ENCODE data around the gene CDH13.
A peak's percentile ranks its signal among the peaks of the same experiment; 100 is the strongest.

Gene CDH13

GRCh38 chr16:82658796-82659195, 32.0 kb downstream of the CDH13 start:
- no peak for ATAC-seq
- TF ChIP-seq ESRRG (CRISPR knock-in tag; IDR thresholded peaks at IDR 0.05) (no peak), PPARA (CRISPR knock-in tag; IDR thresholded peaks at IDR 0.05; ENCODE audit: borderline replicate concordance) (no peak), PATZ1 (CRISPR knock-in tag; IDR thresholded peaks at IDR 0.05; ENCODE audit: borderline replicate concordance) (no peak)

- peak; percentile 26 for ATAC-seq
- TF ChIP-seq PPARA (CRISPR knock-in tag; IDR thresholded peaks at IDR 0.05; ENCODE audit: borderline replicate concordance) (no peak), ISL1 (CRISPR knock-in tag; IDR thresholded peaks at IDR 0.05) (no peak), PATZ1 (CRISPR knock-in tag; IDR thresholded peaks at IDR 0.05; ENCODE audit: borderline replicate concordance) (no peak)
Observed at GRCh38 chr16:82660075-82660645, 33.4 kb downstream of the CDH13 start.

GRCh38 chr16:82660966-82661365, 34.2 kb downstream of the CDH13 start:
- TF ChIP-seq PPARA (CRISPR knock-in tag; IDR thresholded peaks at IDR 0.05; ENCODE audit: borderline replicate concordance) (no peak), POU6F1 (CRISPR knock-in tag; IDR thresholded peaks at IDR 0.05; ENCODE audit: borderline replicate concordance, low read depth) (no peak), ESRRG (CRISPR knock-in tag; IDR thresholded peaks at IDR 0.05) (no peak), RARB (CRISPR knock-in tag; IDR thresholded peaks at IDR 0.05) (no peak), GLIS3 (CRISPR knock-in tag; IDR thresholded peaks at IDR 0.05) (no peak), CSRNP3 (CRISPR knock-in tag; IDR thresholded peaks at IDR 0.05) (no peak), TOX (CRISPR knock-in tag; IDR thresholded peaks at IDR 0.05; ENCODE audit: borderline replicate concordance) (no peak), ZFP30 (CRISPR knock-in tag; IDR thresholded peaks at IDR 0.05) (no peak), PATZ1 (CRISPR knock-in tag; IDR thresholded peaks at IDR 0.05; ENCODE audit: borderline replicate concordance) (no peak), ZNF70 (CRISPR knock-in tag; IDR thresholded peaks at IDR 0.05) (no peak), BACH2 (CRISPR knock-in tag; IDR thresholded peaks at IDR 0.05; ENCODE audit: borderline replicate concordance) (no peak), ISL1 (CRISPR knock-in tag; IDR thresholded peaks at IDR 0.05) (no peak), OSR1 (CRISPR knock-in tag; IDR thresholded peaks at IDR 0.05) (no peak), TSHZ2 (CRISPR knock-in tag; IDR thresholded peaks at IDR 0.05) (no peak), TCF4 (CRISPR knock-in tag; IDR thresholded peaks at IDR 0.05; ENCODE audit: borderline replicate concordance) (no peak), SNAI2 (CRISPR knock-in tag; IDR thresholded peaks at IDR 0.05) (no peak), ZNF8 (CRISPR knock-in tag; IDR thresholded peaks at IDR 0.05) (no peak), CREB5 (CRISPR knock-in tag; IDR thresholded peaks at IDR 0.05; ENCODE audit: low read depth) (no peak), ARNTL (CRISPR knock-in tag; IDR thresholded peaks at IDR 0.05; ENCODE audit: borderline replicate concordance, low read depth) (no peak), ZC3H10 (CRISPR knock-in tag; IDR thresholded peaks at IDR 0.05) (no peak)
- no peak for ATAC-seq

All from SK-N-SH treated with all-trans-retinoic acid at 6 μM for 48 hours (cell line).